ENCODE measurements around the gene GMDS.

The GMDS gene

DNA sequence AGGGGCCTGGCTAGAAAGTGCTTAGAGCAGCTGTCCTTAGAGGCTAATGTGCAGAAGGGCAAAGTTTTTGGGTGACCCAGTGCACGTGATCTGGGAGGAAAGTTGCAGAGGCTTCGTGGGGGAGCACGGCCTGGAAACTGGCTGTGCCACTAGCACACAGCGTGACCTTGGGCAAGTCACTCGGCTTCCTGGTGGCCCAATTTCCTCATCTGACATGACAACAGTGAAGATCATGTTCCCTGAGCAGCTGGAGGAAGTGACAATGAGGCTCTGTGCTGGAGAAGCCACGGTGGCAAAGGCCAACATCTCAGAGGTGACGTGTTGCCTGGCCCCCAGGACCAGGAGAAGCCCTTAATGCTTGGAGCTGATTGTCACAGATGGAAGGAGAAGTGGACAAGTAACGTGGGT is 536.2 kb downstream of the GMDS start:
- H3K4me1 ChIP-seq, result no peaks in the 10 kb centered on the region
- no peaks in the 10 kb centered on the region for H3K79me2 ChIP-seq
- H2AFZ ChIP-seq, result no peak overlapping the region
- no peak overlapping the region for H3K27ac ChIP-seq
- H3K9me3 ChIP-seq (ENCODE audit: control insufficient read depth, low read length), result no peaks in the 10 kb centered on the region
- H3K36me3 ChIP-seq (ENCODE audit: control insufficient read depth, insufficient read depth, low read length), result no peaks in the 10 kb centered on the region
- no peak overlapping the region for H3K9ac ChIP-seq
- H3K4me2 ChIP-seq (ENCODE audit: low read length), result no peak overlapping the region
- H3K27me3 ChIP-seq (ENCODE audit: control insufficient read depth, insufficient read depth, low read length), result no peaks in the 10 kb centered on the region
- H3K4me3 ChIP-seq (ENCODE audit: low read depth, low read length), result no peak overlapping the region
- TF ChIP-seq, protein P1, sequence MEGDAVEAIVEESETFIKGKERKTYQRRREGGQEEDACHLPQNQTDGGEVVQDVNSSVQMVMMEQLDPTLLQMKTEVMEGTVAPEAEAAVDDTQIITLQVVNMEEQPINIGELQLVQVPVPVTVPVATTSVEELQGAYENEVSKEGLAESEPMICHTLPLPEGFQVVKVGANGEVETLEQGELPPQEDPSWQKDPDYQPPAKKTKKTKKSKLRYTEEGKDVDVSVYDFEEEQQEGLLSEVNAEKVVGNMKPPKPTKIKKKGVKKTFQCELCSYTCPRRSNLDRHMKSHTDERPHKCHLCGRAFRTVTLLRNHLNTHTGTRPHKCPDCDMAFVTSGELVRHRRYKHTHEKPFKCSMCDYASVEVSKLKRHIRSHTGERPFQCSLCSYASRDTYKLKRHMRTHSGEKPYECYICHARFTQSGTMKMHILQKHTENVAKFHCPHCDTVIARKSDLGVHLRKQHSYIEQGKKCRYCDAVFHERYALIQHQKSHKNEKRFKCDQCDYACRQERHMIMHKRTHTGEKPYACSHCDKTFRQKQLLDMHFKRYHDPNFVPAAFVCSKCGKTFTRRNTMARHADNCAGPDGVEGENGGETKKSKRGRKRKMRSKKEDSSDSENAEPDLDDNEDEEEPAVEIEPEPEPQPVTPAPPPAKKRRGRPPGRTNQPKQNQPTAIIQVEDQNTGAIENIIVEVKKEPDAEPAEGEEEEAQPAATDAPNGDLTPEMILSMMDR (IDR thresholded peaks at IDR 0.05), result no peak

GRCh38 chr6:1708820-1709219 is 536.6 kb downstream of the GMDS start:
- no peak overlapping the region for H3K4me2 ChIP-seq (ENCODE audit: low read length)
- H3K9ac ChIP-seq, result no peak overlapping the region
- H3K4me3 ChIP-seq (ENCODE audit: low read depth, low read length), result no peak overlapping the region
- TF ChIP-seq, protein P1 (IDR thresholded peaks at IDR 0.05), result no peak
- H3K27ac ChIP-seq, result no peak overlapping the region
- peaks cover 2% of the 10 kb centered on the region for H3K4me1 ChIP-seq
- no peak overlapping the region for H2AFZ ChIP-seq
- no peaks in the 10 kb centered on the region for H3K79me2 ChIP-seq
- no peaks in the 10 kb centered on the region for H3K27me3 ChIP-seq (ENCODE audit: control insufficient read depth, insufficient read depth, low read length)
- no peaks in the 10 kb centered on the region for H3K9me3 ChIP-seq (ENCODE audit: control insufficient read depth, low read length)
- no peaks in the 10 kb centered on the region for H3K36me3 ChIP-seq (ENCODE audit: control insufficient read depth, insufficient read depth, low read length)

- H3K4me3 ChIP-seq (ENCODE audit: low read depth, low read length), result no peak overlapping the region
- H3K36me3 ChIP-seq (ENCODE audit: control insufficient read depth, insufficient read depth, low read length), result no peaks in the 10 kb centered on the region
- no peak overlapping the region for H2AFZ ChIP-seq
- H3K79me2 ChIP-seq, result no peaks in the 10 kb centered on the region
- H3K27me3 ChIP-seq (ENCODE audit: control insufficient read depth, insufficient read depth, low read length), result no peaks in the 10 kb centered on the region
- H3K9me3 ChIP-seq (ENCODE audit: control insufficient read depth, low read length), result no peaks in the 10 kb centered on the region
- peaks cover 7% of the 10 kb centered on the region for H3K4me1 ChIP-seq
- no peak overlapping the region for H3K4me2 ChIP-seq (ENCODE audit: low read length)
- TF ChIP-seq, protein P1 (IDR thresholded peaks at IDR 0.05), result no peak
- H3K27ac ChIP-seq, result no peak overlapping the region
- no peak overlapping the region for H3K9ac ChIP-seq
These were observed 537.3 kb downstream of the GMDS start for GRCh38 chr6:1708122-1708521.

DNA sequence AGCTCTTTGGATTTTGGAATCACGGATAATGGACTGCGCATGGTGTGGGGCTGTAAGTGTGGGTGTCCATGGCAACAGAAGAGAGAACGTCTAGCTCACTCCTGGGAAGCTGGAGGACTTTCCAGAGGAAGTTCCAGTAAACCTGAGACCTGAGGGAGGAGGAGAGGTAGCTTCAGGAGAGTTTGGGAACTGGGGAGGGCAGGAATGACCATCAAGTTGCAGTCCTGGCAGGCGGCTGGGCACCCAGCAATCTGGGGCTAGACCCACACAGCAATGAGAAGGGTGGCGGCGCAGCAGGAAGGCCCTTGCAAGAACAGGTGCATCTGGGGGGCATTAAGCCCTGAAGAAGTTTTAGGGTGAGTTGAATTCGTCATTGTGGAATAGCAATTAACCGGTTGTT is 539.8 kb downstream of the GMDS start:
- Histone ChIP-seq H3K4me3 (ENCODE audit: low read depth, low read length) (no peak overlapping the region), H3K79me2 (no peaks in the 10 kb centered on the region), H3K9ac (no peak overlapping the region), H3K9me3 (ENCODE audit: control insufficient read depth, low read length) (no peaks in the 10 kb centered on the region), H3K27me3 (ENCODE audit: control insufficient read depth, insufficient read depth, low read length) (no peaks in the 10 kb centered on the region), H3K4me2 (ENCODE audit: low read length) (no peak overlapping the region), H3K27ac (no peak overlapping the region), H2AFZ (no peak overlapping the region), H3K36me3 (ENCODE audit: control insufficient read depth, insufficient read depth, low read length) (no peaks in the 10 kb centered on the region), H3K4me1 (peaks cover 13% of the 10 kb centered on the region)
- TF ChIP-seq, protein P1 (IDR thresholded peaks at IDR 0.05), result no peak

DNA sequence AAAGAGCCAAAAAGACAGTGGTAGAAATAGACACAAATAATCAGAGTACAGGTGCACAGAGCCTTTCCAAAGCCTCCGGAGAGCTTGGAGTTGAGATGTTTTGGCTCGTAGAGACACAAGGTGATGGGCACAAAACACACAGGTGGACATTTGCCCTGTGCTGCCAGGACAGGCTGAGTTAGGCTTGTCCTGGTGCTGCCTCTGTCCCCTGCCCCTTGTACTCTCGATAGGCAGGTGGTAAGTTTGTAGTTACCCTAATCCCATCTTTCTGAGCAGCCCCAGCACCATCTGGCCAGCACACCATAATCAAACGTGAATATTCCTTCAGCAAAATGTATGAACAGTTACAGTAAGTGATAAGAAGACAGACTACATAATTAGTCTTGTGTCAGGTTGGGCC is 540.2 kb downstream of the GMDS start:
- Histone ChIP-seq H3K79me2 (no peaks in the 10 kb centered on the region), H3K4me2 (ENCODE audit: low read length) (no peak overlapping the region), H3K9me3 (ENCODE audit: control insufficient read depth, low read length) (no peaks in the 10 kb centered on the region), H3K27me3 (ENCODE audit: control insufficient read depth, insufficient read depth, low read length) (no peaks in the 10 kb centered on the region), H2AFZ (no peak overlapping the region), H3K9ac (no peak overlapping the region), H3K27ac (no peak overlapping the region), H3K36me3 (ENCODE audit: control insufficient read depth, insufficient read depth, low read length) (no peaks in the 10 kb centered on the region), H3K4me3 (ENCODE audit: low read depth, low read length) (no peak overlapping the region), H3K4me1 (peaks cover 13% of the 10 kb centered on the region)
- TF ChIP-seq, protein P1 (IDR thresholded peaks at IDR 0.05), result no peak
